Suprapubic skin (tissue), 4 donors: ENCODE results near the gene RNU6-7. TPM values are rescaled to one million over a fixed set of nuclear protein-coding genes. Genes with fewer than 3 reads are reported as not detected.

Experiments
- DNase-seq, 2 donors: peaks; one replicate each; pipeline ENCODE4 v3.0.0-alpha.2; 2019; ENCODE audit warnings: low spot score in 2 of 2
- H3K27ac ChIP-seq: fragments of 200-600 bp; sonication (generic); one replicate; pipeline ENCODE4 v1.5.1; 2019
- H3K27me3 ChIP-seq: fragments of 200-600 bp; sonication (generic); one replicate; pipeline ENCODE4 v1.5.1; 2019
- H3K36me3 ChIP-seq: fragments of 200-600 bp; sonication (generic); one replicate; pipeline ENCODE4 v1.5.1; 2019
- H3K4me1 ChIP-seq: fragments of 200-600 bp; sonication (generic); one replicate; pipeline ENCODE4 v1.5.1; 2019
- H3K4me3 ChIP-seq: fragments of 200-600 bp; sonication (generic); one replicate; pipeline ENCODE4 v1.5.1; 2019; ENCODE audit warnings: mild to moderate bottlenecking
- H3K9me3 ChIP-seq: fragments of 200-600 bp; sonication (generic); one replicate; pipeline ENCODE4 v1.5.1; 2019
- EP300 ChIP-seq: sonication (generic); formaldehyde crosslinking; IDR thresholded peaks from one replicate; pipeline ENCODE4 v1.6.1; 2017; ENCODE audit warnings: antibody characterized with exemption
- POLR2A ChIP-seq, 2 donors: fragments of 450-650 bp; IDR thresholded peaks; one replicate each; pipeline ENCODE4 v1.6.1; 2017; ENCODE audit warnings: antibody characterized with exemption in 2 of 2, mild to moderate bottlenecking in 2 of 2, moderate library complexity in 2 of 2
- POLR2AphosphoS5 ChIP-seq, 3 donors: sonication (generic); formaldehyde crosslinking; IDR thresholded peaks; one replicate each; pipeline ENCODE4 v1.6.1; 2017; ENCODE audit warnings: antibody characterized with exemption in 3 of 3
- WGBS: methylation state at CpG from one replicate; pipeline ENCODE4 v1.1.5; 2018; 5-methylcytosine and 5-hydroxymethylcytosine counted together
- total RNA-seq, 4 donors: library from RNA; depleted of rRNA; stranded (reverse); fragments of >200 nt; gene quantifications; one replicate each; pipeline ENCODE4 v1.1.0, GENCODE V29; 2016
- TF ChIP-seq, protein P1 (sequence below), 2 donors: fragments of 200-600 bp in 1 of 2; fragments of 450-650 bp in 1 of 2; sonication (generic) in 1 of 2; IDR thresholded peaks; one replicate each; pipeline ENCODE4 v1.5.1; 2016 to 2019; ENCODE audit warnings: antibody characterized with exemption in 2 of 2, mild to moderate bottlenecking in 1 of 2, moderate library complexity in 1 of 2

RNU6-7 gene
- total RNA-seq, 4 donors from 2014 or later: not detected

DNA sequence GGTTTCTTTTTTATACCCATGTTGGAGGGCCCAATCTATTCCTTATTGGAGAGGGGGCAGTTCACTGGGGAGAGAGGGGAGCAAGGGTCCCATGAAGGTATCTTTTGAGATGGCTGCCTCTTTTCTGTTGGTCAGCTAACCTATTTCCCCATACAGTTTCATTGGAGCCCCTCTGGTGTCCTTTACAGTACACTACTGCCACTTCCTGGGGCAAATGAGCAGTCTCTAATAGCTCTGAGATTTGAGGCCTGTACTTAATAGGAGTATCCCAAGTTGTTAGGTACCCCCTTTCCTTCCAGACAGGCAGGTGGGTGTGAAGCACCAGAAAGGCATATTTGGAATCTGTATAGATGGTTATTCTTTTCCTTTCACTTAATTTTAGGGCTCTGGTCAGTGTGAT, 42.6 kb downstream of the RNU6-7 start:
- H3K4me1 ChIP-seq: no peaks in the 10 kb centered on the region
- H3K36me3 ChIP-seq: no peaks in the 10 kb centered on the region
- TF ChIP-seq, protein P1, sequence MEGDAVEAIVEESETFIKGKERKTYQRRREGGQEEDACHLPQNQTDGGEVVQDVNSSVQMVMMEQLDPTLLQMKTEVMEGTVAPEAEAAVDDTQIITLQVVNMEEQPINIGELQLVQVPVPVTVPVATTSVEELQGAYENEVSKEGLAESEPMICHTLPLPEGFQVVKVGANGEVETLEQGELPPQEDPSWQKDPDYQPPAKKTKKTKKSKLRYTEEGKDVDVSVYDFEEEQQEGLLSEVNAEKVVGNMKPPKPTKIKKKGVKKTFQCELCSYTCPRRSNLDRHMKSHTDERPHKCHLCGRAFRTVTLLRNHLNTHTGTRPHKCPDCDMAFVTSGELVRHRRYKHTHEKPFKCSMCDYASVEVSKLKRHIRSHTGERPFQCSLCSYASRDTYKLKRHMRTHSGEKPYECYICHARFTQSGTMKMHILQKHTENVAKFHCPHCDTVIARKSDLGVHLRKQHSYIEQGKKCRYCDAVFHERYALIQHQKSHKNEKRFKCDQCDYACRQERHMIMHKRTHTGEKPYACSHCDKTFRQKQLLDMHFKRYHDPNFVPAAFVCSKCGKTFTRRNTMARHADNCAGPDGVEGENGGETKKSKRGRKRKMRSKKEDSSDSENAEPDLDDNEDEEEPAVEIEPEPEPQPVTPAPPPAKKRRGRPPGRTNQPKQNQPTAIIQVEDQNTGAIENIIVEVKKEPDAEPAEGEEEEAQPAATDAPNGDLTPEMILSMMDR (IDR thresholded peaks at IDR 0.05): no peak
- TF ChIP-seq POLR2A (IDR thresholded peaks at IDR 0.05) (no peak), EP300 (no peak), POLR2AphosphoS5 (IDR thresholded peaks at IDR 0.05) (no peak)
- no peak overlapping the region for H3K27ac ChIP-seq
- no peak overlapping the region for H3K4me3 ChIP-seq
- H3K27me3 ChIP-seq: no peaks in the 10 kb centered on the region
- H3K9me3 ChIP-seq: no peaks in the 10 kb centered on the region
- no peak for DNase-seq

- H3K4me3 ChIP-seq: no peak overlapping the region
- no peak for DNase-seq
- no peak overlapping the region for H3K27ac ChIP-seq
- TF ChIP-seq POLR2A (IDR thresholded peaks at IDR 0.05): no peak
- TF ChIP-seq, protein P1 (IDR thresholded peaks at IDR 0.05): no peak
- no peak for TF ChIP-seq EP300
- TF ChIP-seq POLR2AphosphoS5 (IDR thresholded peaks at IDR 0.05): no peak
- H3K4me1 ChIP-seq: no peaks in the 10 kb centered on the region
- WGBS: 91% methylated on average over 5 of the region's 5 CpGs
- no peaks in the 10 kb centered on the region for H3K27me3 ChIP-seq
- no peaks in the 10 kb centered on the region for H3K9me3 ChIP-seq
- no peaks in the 10 kb centered on the region for H3K36me3 ChIP-seq
Observed at GRCh38 chr14:32246751-32247150, 44.9 kb downstream of the RNU6-7 start.

GRCh38 chr14:32249371-32249770, 47.5 kb downstream of the RNU6-7 start:
- WGBS: 85% methylated on average over 5 of the region's 5 CpGs
- H3K4me1 ChIP-seq: no peaks in the 10 kb centered on the region
- TF ChIP-seq POLR2AphosphoS5 (IDR thresholded peaks at IDR 0.05) (no peak), EP300 (no peak), POLR2A (IDR thresholded peaks at IDR 0.05) (no peak)
- TF ChIP-seq, protein P1 (IDR thresholded peaks at IDR 0.05): no peak
- H3K4me3 ChIP-seq: no peak overlapping the region
- no peak for DNase-seq
- H3K27me3 ChIP-seq: no peaks in the 10 kb centered on the region
- no peaks in the 10 kb centered on the region for H3K36me3 ChIP-seq
- H3K27ac ChIP-seq: no peak overlapping the region
- no peaks in the 10 kb centered on the region for H3K9me3 ChIP-seq

DNA sequence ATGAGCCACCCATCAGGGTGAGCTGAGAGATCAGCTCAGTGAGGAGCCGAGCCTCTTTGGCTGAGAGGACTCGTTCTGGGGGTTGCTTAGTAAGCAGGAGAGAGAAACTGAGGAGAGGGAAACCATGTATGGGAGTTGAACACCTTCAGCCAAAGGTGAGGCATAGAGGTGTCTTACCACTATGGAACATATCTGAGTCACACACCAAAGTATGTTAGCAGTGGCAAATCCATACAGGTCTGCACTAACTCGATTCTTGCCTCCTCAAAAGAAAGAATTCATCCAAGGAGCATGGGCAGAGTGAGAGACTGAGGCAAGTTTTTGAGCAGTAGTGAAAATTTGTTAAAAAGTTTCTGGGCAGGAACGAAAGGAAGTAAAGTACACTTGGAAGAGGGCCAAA, 47.9 kb downstream of the RNU6-7 start:
- no peaks in the 10 kb centered on the region for H3K4me1 ChIP-seq
- WGBS: 83% methylated on average over 4 of the region's 4 CpGs
- H3K4me3 ChIP-seq: no peak overlapping the region
- H3K27ac ChIP-seq: no peak overlapping the region
- no peaks in the 10 kb centered on the region for H3K36me3 ChIP-seq
- TF ChIP-seq POLR2AphosphoS5 (IDR thresholded peaks at IDR 0.05) (no peak), POLR2A (IDR thresholded peaks at IDR 0.05) (no peak)
- TF ChIP-seq, protein P1 (IDR thresholded peaks at IDR 0.05): no peak
- H3K27me3 ChIP-seq: no peaks in the 10 kb centered on the region
- no peaks in the 10 kb centered on the region for H3K9me3 ChIP-seq
- DNase-seq: no peak

GRCh38 chr14:32250681-32251080, 48.8 kb downstream of the RNU6-7 start:
- Histone ChIP-seq H3K4me3 (no peak overlapping the region), H3K9me3 (no peaks in the 10 kb centered on the region), H3K4me1 (no peaks in the 10 kb centered on the region), H3K27me3 (no peaks in the 10 kb centered on the region), H3K27ac (no peak overlapping the region), H3K36me3 (no peaks in the 10 kb centered on the region)
- TF ChIP-seq EP300: no peak
- TF ChIP-seq POLR2AphosphoS5 (IDR thresholded peaks at IDR 0.05): no peak
- TF ChIP-seq, protein P1 (IDR thresholded peaks at IDR 0.05): no peak
- no peak for TF ChIP-seq POLR2A (IDR thresholded peaks at IDR 0.05)
- 87% methylated on average over 3 of the region's 3 CpGs for WGBS
- no peak for DNase-seq
